Measurements from ENCODE around the gene FAM174B.
A peak's percentile ranks its signal among the peaks of the same experiment; 100 is the strongest.

FAM174B gene

DNA sequence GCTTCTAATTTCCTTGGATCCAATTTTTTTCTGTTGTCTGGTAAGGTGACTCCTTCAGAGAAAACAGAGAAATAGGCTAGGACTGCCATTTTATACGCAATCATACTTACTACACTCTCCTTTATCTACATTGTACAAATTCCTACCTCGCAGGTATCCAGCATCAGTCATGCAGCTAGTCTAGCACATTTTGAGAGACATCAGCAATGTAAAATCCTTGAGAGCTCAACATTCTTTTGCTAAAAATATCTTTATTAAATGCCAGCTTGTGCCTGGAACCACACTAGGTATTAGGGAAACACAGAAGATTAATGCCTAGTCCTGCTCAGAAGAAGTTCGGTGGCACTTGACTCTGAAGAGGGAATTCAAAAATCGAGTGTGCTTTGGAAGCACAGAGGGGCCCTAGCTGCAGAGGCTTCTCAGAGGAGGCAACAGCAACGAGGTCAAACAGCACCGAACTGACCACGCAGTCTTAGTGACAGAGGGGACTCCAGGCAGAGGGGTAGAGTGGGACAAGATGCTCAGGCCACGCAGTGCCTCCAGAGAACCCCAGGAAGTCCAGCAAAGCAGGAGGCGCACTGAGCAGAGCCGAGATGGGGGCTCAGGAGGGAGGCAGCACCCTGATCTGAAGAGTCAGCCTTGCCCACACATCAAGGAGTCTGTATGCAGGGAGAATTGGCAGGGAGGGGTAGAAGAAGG lies 3.5 kb downstream of the FAM174B start:
- TF ChIP-seq, protein P1, sequence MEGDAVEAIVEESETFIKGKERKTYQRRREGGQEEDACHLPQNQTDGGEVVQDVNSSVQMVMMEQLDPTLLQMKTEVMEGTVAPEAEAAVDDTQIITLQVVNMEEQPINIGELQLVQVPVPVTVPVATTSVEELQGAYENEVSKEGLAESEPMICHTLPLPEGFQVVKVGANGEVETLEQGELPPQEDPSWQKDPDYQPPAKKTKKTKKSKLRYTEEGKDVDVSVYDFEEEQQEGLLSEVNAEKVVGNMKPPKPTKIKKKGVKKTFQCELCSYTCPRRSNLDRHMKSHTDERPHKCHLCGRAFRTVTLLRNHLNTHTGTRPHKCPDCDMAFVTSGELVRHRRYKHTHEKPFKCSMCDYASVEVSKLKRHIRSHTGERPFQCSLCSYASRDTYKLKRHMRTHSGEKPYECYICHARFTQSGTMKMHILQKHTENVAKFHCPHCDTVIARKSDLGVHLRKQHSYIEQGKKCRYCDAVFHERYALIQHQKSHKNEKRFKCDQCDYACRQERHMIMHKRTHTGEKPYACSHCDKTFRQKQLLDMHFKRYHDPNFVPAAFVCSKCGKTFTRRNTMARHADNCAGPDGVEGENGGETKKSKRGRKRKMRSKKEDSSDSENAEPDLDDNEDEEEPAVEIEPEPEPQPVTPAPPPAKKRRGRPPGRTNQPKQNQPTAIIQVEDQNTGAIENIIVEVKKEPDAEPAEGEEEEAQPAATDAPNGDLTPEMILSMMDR (IDR thresholded peaks at IDR 0.05; ENCODE audit: low read length, missing control alignments), result no peak

DNA sequence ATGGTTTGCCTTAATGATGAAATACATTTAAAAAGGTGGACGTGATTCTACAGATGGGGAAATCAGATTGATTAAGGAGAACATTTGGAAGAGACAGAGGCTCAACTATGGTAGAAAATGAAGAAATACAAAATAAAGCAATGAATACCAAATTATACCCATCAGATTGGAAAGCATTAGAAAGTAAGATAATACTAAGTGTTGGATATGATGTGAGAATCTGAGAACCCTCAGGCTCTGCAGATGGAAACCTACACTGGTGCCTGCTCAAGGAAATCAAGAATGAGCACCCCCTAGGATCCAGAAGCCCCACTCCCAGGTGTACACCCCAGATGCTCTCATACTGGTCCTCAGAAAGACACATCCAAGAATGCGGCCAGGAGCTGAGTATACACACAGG lies 4.6 kb downstream of the FAM174B start:
- DNase-seq (ENCODE audit: low read depth), result no peak
- H3K4me3 ChIP-seq (replicated peaks; ENCODE audit: low read depth, low read length), result no peak overlapping the region
- TF ChIP-seq, protein P1 (IDR thresholded peaks at IDR 0.05; ENCODE audit: low read length, missing control alignments), result no peak

More for the DNA sequence above, 3.5 kb downstream of the FAM174B start:
- DNase-seq (ENCODE audit: low read depth), result no peak
- no peak overlapping the region for H3K4me3 ChIP-seq (replicated peaks; ENCODE audit: low read depth, low read length)

DNA sequence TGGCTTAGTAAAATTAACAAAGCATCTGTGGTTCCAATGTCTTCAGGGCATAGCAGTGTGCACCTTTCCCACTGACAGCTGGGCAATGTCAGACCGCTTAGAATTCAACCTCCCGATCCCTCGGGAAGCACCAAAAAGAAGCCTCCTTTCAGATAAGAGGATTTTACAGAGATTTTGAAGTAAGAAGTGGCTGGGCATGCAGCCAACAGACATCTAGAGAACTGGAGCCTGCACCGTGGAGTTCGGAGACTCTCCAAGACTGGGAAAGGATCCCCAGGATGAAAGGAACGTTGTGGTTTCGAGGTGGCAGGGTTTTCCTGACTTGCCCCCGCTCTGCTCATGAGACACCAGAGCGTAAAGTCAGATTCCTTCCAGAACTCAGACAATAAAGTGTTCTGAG lies 5.3 kb downstream of the FAM174B start:
- TF ChIP-seq, protein P1 (IDR thresholded peaks at IDR 0.05; ENCODE audit: low read length, missing control alignments), result no peak
- peak; percentile 29 for DNase-seq (ENCODE audit: low read depth)
- no peak overlapping the region for H3K4me3 ChIP-seq (replicated peaks; ENCODE audit: low read depth, low read length)

DNA sequence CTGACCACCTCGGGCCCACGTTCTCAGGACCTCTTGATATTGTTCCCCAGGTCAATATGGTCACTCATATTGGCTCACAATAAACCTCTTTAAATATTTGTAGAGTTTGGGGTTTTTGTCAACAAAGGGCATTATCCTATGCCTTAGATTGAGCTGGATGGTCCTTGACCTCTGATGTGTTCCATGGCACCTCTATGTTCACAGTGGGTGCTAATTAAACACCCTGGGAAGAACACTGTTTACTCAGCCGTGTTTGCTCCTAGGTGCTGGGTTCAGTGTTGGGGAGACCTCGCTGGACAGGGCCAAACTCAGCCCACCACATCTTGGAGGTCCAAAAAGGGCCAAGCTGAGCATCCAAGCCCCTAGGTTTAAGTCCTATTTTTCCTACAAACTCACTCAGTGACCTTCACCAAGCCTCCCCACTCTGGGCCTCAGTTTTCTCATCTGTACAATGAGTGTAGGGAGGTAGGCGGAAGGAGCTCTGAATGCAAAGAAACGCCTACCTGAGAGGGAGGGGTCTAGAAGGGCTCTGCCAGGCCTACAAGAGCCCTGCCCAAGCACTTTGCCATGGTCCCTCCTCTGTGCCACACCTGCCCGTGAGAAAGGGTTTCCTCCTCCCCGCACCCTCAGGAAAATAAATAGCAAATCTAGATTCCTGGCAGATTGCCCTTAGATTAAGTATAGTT lies 7.2 kb downstream of the FAM174B start:
- DNase-seq (ENCODE audit: low read depth), result no peak
- TF ChIP-seq, protein P1 (IDR thresholded peaks at IDR 0.05; ENCODE audit: low read length, missing control alignments), result no peak
- H3K4me3 ChIP-seq (replicated peaks; ENCODE audit: low read depth, low read length), result no peak overlapping the region

DNA sequence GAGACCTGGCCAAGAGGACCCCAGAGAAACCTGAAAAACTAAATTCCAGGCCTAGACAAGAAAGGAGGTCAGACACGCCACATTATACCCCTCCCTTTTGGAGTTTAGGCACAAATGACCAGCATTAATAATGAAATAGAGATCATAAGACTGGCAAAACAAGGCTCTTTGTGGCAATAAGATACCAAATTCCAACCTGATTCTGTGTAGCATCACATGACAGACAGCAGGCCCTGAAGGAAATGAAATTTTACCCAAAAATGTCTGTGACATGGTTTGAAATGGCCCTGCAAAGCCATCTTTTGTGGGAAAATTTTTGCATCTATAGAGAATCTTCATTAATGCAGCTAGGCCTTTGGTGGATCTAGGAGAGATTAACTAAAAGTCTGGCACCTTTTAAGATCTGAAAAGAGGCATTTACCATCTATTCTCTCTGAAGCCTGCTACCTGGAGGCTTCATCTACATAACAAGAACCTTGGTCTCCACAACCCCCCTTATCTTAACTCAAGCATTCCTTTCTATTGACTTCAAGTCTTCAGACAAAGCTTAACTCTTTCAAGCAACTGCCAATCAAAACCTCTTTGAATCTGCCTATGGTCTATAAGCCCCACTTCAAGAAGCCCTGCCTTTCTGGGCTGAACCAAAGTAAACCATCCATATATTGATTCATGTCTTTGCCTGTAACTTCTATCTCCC lies 8.0 kb downstream of the FAM174B start:
- no peak overlapping the region for H3K4me3 ChIP-seq (replicated peaks; ENCODE audit: low read depth, low read length)
- no peak for DNase-seq (ENCODE audit: low read depth)
- TF ChIP-seq, protein P1 (IDR thresholded peaks at IDR 0.05; ENCODE audit: low read length, missing control alignments), result no peak

DNA sequence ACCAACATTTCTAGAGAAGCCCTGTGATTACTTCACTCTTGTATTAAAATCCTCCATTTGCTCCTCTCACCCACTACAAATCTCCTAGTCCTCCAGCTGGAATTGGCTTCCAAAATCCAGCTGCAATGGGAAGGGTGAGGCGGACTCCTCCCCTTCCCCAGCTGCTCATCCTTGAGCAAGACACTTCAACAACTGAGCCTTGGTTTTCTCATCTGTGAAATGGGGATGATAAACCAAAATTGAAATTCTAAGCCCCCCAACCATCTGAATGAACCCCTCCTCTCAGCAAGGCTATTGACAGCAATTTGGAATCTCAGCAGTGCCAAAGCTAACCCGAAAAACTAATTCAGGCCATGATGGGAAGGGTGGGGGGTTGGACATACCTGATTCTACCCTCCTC lies 9.4 kb downstream of the FAM174B start:
- DNase-seq (ENCODE audit: low read depth), result no peak
- H3K4me3 ChIP-seq (replicated peaks; ENCODE audit: low read depth, low read length), result no peak overlapping the region
- TF ChIP-seq, protein P1 (IDR thresholded peaks at IDR 0.05; ENCODE audit: low read length, missing control alignments), result no peak

All from fibroblast of pulmonary artery (primary cell).